GM21825 (cell line): ENCODE results near the gene DISP3.
"Not testable (repeated sequence)": the region's sequence is repeated elsewhere in the genome, so short reads cannot be mapped to it uniquely, and the experiment has no call there.

Experiments used
- ATAC-seq: cut with Tn5 transposase; IDR thresholded peaks from one replicate; pipeline ENCODE4 v1.9.1; 2021; ENCODE audit warnings: mild to moderate bottlenecking, moderate library complexity; ENCODE audit not compliant: unreplicated experiment

The DISP3 gene

GRCh38 chr1:11571906-11572616 lies 93.1 kb downstream of the DISP3 start:
- ATAC-seq = no peak

GRCh38 chr1:11573116-11573692 lies 94.2 kb downstream of the DISP3 start:
- ATAC-seq = no peak

- no peak for ATAC-seq
Measured at GRCh38 chr1:11575553-11575952, 96.6 kb downstream of the DISP3 start.

- ATAC-seq = no peak
Measured at GRCh38 chr1:11576109-11576875, 97.3 kb downstream of the DISP3 start.

- ATAC-seq = no peak
Measured at GRCh38 chr1:11578004-11578403, 99.0 kb downstream of the DISP3 start.

GRCh38 chr1:11579506-11579905 lies 100.6 kb downstream of the DISP3 start:
- ATAC-seq = no peak

GRCh38 chr1:11580049-11580448 lies 101.1 kb downstream of the DISP3 start:
- not testable (repeated sequence) for ATAC-seq

GRCh38 chr1:11581445-11581991 lies 102.6 kb downstream of the DISP3 start:
- no peak for ATAC-seq

- ATAC-seq = no peak
Measured at GRCh38 chr1:11585389-11585788, 106.4 kb downstream of the DISP3 start.
